GM19328 (cell line): ENCODE data around the gene ARHGAP29.
"Not testable (repeated sequence)": the region's sequence is repeated elsewhere in the genome, so short reads cannot be mapped to it uniquely, and the experiment has no call there.

Experiments
- ATAC-seq: cut with Tn5 transposase; IDR thresholded peaks from one replicate; pipeline ENCODE4 v1.9.1; 2021; ENCODE audit warnings: mild to moderate bottlenecking, moderate library complexity; ENCODE audit not compliant: unreplicated experiment

The ARHGAP29 gene

GRCh38 chr1:94183197-94183815 lies 54.1 kb downstream of the ARHGAP29 start:
- no peak for ATAC-seq

- ATAC-seq: no peak
Measured at GRCh38 chr1:94182191-94182590, 55.2 kb downstream of the ARHGAP29 start.

GRCh38 chr1:94180650-94181049 lies 56.7 kb downstream of the ARHGAP29 start:
- no peak for ATAC-seq

GRCh38 chr1:94178901-94179300 lies 58.5 kb downstream of the ARHGAP29 start:
- ATAC-seq: no peak

GRCh38 chr1:94169126-94169525 lies 68.3 kb downstream of the ARHGAP29 start:
- no peak for ATAC-seq

GRCh38 chr1:94165843-94166242 lies 71.5 kb downstream of the ARHGAP29 start:
- no peak for ATAC-seq

GRCh38 chr1:94164885-94165284 lies 72.5 kb downstream of the ARHGAP29 start:
- not testable (repeated sequence) for ATAC-seq

GRCh38 chr1:94164121-94164520 lies 73.3 kb downstream of the ARHGAP29 start:
- not testable (repeated sequence) for ATAC-seq

GRCh38 chr1:94163249-94163648 lies 74.1 kb downstream of the ARHGAP29 start:
- ATAC-seq: not testable (repeated sequence)

GRCh38 chr1:94160811-94161210 lies 76.6 kb downstream of the ARHGAP29 start:
- ATAC-seq: no peak

- ATAC-seq: no peak
Measured at GRCh38 chr1:94156096-94156625, 81.2 kb downstream of the ARHGAP29 start.

- no peak for ATAC-seq
Measured at GRCh38 chr1:94154989-94155388, 82.4 kb downstream of the ARHGAP29 start.

- no peak for ATAC-seq
Measured at GRCh38 chr1:94153133-94153532, 84.3 kb downstream of the ARHGAP29 start.

GRCh38 chr1:94149166-94149565 lies 88.2 kb downstream of the ARHGAP29 start:
- ATAC-seq: not testable (repeated sequence)

GRCh38 chr1:94146273-94146672 lies 91.1 kb downstream of the ARHGAP29 start:
- no peak for ATAC-seq

GRCh38 chr1:94144836-94145235 lies 92.5 kb downstream of the ARHGAP29 start:
- no peak for ATAC-seq

GRCh38 chr1:94143809-94144176 lies 93.6 kb downstream of the ARHGAP29 start:
- ATAC-seq: no peak

- ATAC-seq: no peak
Measured at GRCh38 chr1:94143173-94143808, 94.1 kb downstream of the ARHGAP29 start.

- no peak for ATAC-seq
Measured at GRCh38 chr1:94142583-94142982, 94.8 kb downstream of the ARHGAP29 start.

GRCh38 chr1:94142022-94142421 lies 95.4 kb downstream of the ARHGAP29 start:
- ATAC-seq: no peak

GRCh38 chr1:94132111-94132510 lies 105.3 kb downstream of the ARHGAP29 start:
- no peak for ATAC-seq

GRCh38 chr1:94130851-94131595 lies 106.4 kb downstream of the ARHGAP29 start:
- ATAC-seq: no peak
